ENCODE measurements around the gene TRAK1.

Gene TRAK1

GRCh38 chr3:42172047-42172654, 81.0 kb downstream of the TRAK1 start:
- no peaks in the 10 kb centered on the region for H3K27me3 ChIP-seq (ENCODE audit: control insufficient read depth in 1 of 2, insufficient read depth in 1 of 2, low read length in 2 of 2)
- no peak overlapping the region for H3K4me2 ChIP-seq (ENCODE audit: low read length, poor library complexity, severe bottlenecking)
- DNase-seq = no peak
- H3K9me3 ChIP-seq (ENCODE audit: control insufficient read depth, low read length) = no peaks in the 10 kb centered on the region
- H2BK12ac ChIP-seq (ENCODE audit: low read length in 2 of 2) = no peak overlapping the region
- no peak overlapping the region for H2BK120ac ChIP-seq (ENCODE audit: low read depth, low read length)
- H2BK15ac ChIP-seq (ENCODE audit: low read depth, poor library complexity, severe bottlenecking) = no peak overlapping the region
- H2AK5ac ChIP-seq (ENCODE audit: low read length, severe bottlenecking) = no peak overlapping the region
- peaks cover 11% of the 10 kb centered on the region for H3K4me1 ChIP-seq (ENCODE audit: control insufficient read depth, insufficient read depth, low read depth, low read length)
- H3K23ac ChIP-seq (ENCODE audit: low read length in 2 of 2) = no peak overlapping the region
- H3K4me3 ChIP-seq (ENCODE audit: insufficient read depth in 1 of 2, low read depth in 1 of 2, low read length in 2 of 2) = no peak overlapping the region
- no peak overlapping the region for H3K14ac ChIP-seq (ENCODE audit: low read length in 2 of 2)
- H3K4ac ChIP-seq (ENCODE audit: low read depth in 1 of 2, low read length in 2 of 2) = no peak overlapping the region
- no peak overlapping the region for H2AFZ ChIP-seq (ENCODE audit: low read depth, low read length)
- H3K79me1 ChIP-seq (replicated peaks; ENCODE audit: low read length, poor library complexity, severe bottlenecking) = peaks cover 42% of the 10 kb centered on the region
- over 99% methylated on average over 3 of the region's 3 CpGs for WGBS
- peaks cover 4 to 13% of the 10 kb centered on the region in 2 experiments for H3K36me3 ChIP-seq (ENCODE audit: control insufficient read depth in 1 of 2, insufficient read depth in 2 of 2, low read depth in 1 of 2, low read length in 2 of 2)
- H3K9ac ChIP-seq (ENCODE audit: low read length) = no peak overlapping the region
- H2BK5ac ChIP-seq (ENCODE audit: low read depth, low read length, poor library complexity, severe bottlenecking) = no peak overlapping the region
- no peak overlapping the region for H4K8ac ChIP-seq (ENCODE audit: low read length)
- H3K18ac ChIP-seq (ENCODE audit: low read depth in 1 of 2, low read length in 2 of 2) = no peak overlapping the region
- H3K27ac ChIP-seq (ENCODE audit: low read length, poor library complexity, severe bottlenecking) = no peak overlapping the region
- no peak overlapping the region for H4K91ac ChIP-seq (ENCODE audit: low read length)

DNA sequence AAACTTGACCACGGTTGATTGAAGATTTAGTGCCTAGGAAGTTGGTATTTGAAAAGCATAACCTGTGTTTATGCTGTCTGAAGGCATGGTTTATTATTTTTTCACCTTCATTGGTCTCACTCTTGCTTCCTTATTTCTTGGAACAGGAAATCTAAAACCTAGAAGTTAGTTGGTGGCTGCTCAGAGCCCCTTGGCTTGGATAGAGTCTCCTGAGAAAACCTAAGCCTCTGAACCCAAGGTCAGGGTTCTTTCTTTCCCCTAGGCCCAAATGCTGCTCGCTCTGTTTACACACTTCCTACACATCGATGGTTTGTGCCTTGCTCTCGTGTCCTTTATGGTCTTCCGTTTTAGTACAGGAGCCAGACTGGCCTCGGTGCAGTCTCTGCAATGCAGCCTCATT, 82.2 kb downstream of the TRAK1 start:
- Histone ChIP-seq H3K14ac (ENCODE audit: low read length in 2 of 2) (no peak overlapping the region), H3K18ac (ENCODE audit: low read depth in 1 of 2, low read length in 2 of 2) (no peak overlapping the region), H2AK5ac (ENCODE audit: low read length, severe bottlenecking) (no peak overlapping the region), H2BK120ac (ENCODE audit: low read depth, low read length) (no peak overlapping the region), H3K36me3 (ENCODE audit: control insufficient read depth in 1 of 2, insufficient read depth in 2 of 2, low read depth in 1 of 2, low read length in 2 of 2) (peaks cover 10 to 24% of the 10 kb centered on the region in 2 experiments), H4K8ac (ENCODE audit: low read length) (no peak overlapping the region), H3K27ac (ENCODE audit: low read length, poor library complexity, severe bottlenecking) (no peak overlapping the region), H4K91ac (ENCODE audit: low read length) (no peak overlapping the region), H3K4ac (ENCODE audit: low read depth in 1 of 2, low read length in 2 of 2) (no peak overlapping the region), H3K23ac (ENCODE audit: low read length in 2 of 2) (no peak overlapping the region), H3K27me3 (ENCODE audit: control insufficient read depth in 1 of 2, insufficient read depth in 1 of 2, low read length in 2 of 2) (no peaks in the 10 kb centered on the region), H3K9me3 (ENCODE audit: control insufficient read depth, low read length) (no peaks in the 10 kb centered on the region), H2BK12ac (ENCODE audit: low read length in 2 of 2) (no peak overlapping the region), H2AFZ (ENCODE audit: low read depth, low read length) (no peak overlapping the region), H3K4me1 (ENCODE audit: control insufficient read depth, insufficient read depth, low read depth, low read length) (peaks cover 13% of the 10 kb centered on the region), H3K4me3 (ENCODE audit: insufficient read depth in 1 of 2, low read depth in 1 of 2, low read length in 2 of 2) (no peak overlapping the region), H3K4me2 (ENCODE audit: low read length, poor library complexity, severe bottlenecking) (no peak overlapping the region), H3K79me1 (replicated peaks; ENCODE audit: low read length, poor library complexity, severe bottlenecking) (peaks cover 45% of the 10 kb centered on the region), H2BK15ac (ENCODE audit: low read depth, poor library complexity, severe bottlenecking) (no peak overlapping the region), H2BK5ac (ENCODE audit: low read depth, low read length, poor library complexity, severe bottlenecking) (no peak overlapping the region), H3K9ac (ENCODE audit: low read length) (no peak overlapping the region)
- no peak for DNase-seq
- 82% methylated on average over 6 of the region's 6 CpGs for WGBS

DNA sequence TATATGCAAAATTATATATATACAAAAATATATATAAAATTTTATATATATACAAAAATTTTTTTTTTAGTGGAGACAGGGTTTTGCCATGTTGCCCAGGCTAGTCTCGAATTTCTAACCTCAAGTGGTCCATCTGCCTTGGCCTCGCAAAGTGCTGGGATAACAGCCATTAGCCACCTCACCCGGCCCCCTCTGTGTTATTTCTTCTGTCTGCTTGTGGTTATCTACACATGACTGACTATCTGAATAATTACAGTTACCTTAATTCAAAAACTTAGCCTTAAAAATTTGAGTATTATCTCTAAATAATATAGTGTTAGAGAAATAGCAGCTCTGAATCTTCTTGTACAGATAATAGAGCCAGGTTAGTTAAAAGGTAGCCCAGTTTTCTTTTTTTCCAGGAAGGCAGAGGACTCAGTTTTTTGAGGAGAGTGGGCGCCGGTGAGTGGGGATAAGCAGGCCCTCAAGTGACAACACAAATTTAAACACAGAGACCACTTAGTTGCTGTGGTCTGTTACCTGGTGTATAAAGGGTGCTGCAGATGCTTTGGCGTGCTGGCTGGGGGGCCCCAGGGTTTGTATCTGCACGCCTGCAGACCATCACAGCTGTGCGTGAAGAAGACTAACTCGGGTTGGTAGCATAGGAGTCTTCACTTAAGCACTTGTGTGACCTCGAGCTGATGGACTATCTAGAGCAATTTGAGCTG, 83.7 kb downstream of the TRAK1 start:
- 77% methylated on average over 5 of the region's 10 CpGs for WGBS

GRCh38 chr3:42175386-42176240, 84.5 kb downstream of the TRAK1 start:
- Histone ChIP-seq H4K8ac (ENCODE audit: low read length) (no peak overlapping the region), H2AK5ac (ENCODE audit: low read length, severe bottlenecking) (no peak overlapping the region), H3K4me1 (ENCODE audit: control insufficient read depth, insufficient read depth, low read depth, low read length) (peaks cover 18% of the 10 kb centered on the region), H3K27ac (ENCODE audit: low read length, poor library complexity, severe bottlenecking) (no peak overlapping the region), H3K14ac (ENCODE audit: low read length in 2 of 2) (no peak overlapping the region), H2BK5ac (ENCODE audit: low read depth, low read length, poor library complexity, severe bottlenecking) (no peak overlapping the region), H3K4me3 (ENCODE audit: insufficient read depth in 1 of 2, low read depth in 1 of 2, low read length in 2 of 2) (no peak overlapping the region), H3K27me3 (ENCODE audit: control insufficient read depth in 1 of 2, insufficient read depth in 1 of 2, low read length in 2 of 2) (no peaks in the 10 kb centered on the region), H3K4ac (ENCODE audit: low read depth in 1 of 2, low read length in 2 of 2) (no peak overlapping the region), H3K9ac (ENCODE audit: low read length) (no peak overlapping the region), H3K9me3 (ENCODE audit: control insufficient read depth, low read length) (no peaks in the 10 kb centered on the region), H2BK120ac (ENCODE audit: low read depth, low read length) (no peak overlapping the region), H3K18ac (ENCODE audit: low read depth in 1 of 2, low read length in 2 of 2) (no peak overlapping the region), H2AFZ (ENCODE audit: low read depth, low read length) (no peak overlapping the region), H3K79me1 (replicated peaks; ENCODE audit: low read length, poor library complexity, severe bottlenecking) (peaks cover 39% of the 10 kb centered on the region), H3K4me2 (ENCODE audit: low read length, poor library complexity, severe bottlenecking) (no peak overlapping the region), H4K91ac (ENCODE audit: low read length) (no peak overlapping the region), H2BK12ac (ENCODE audit: low read length in 2 of 2) (no peak overlapping the region), H2BK15ac (ENCODE audit: low read depth, poor library complexity, severe bottlenecking) (no peak overlapping the region), H3K36me3 (ENCODE audit: control insufficient read depth in 1 of 2, insufficient read depth in 2 of 2, low read depth in 1 of 2, low read length in 2 of 2) (peaks cover 10 to 25% of the 10 kb centered on the region in 2 experiments), H3K23ac (ENCODE audit: low read length in 2 of 2) (no peak overlapping the region)
- no peak for DNase-seq
- WGBS = 82% methylated on average over 5 of the region's 9 CpGs

More for the DNA sequence above, 83.7 kb downstream of the TRAK1 start:
- H4K91ac ChIP-seq (ENCODE audit: low read length) = no peak overlapping the region
- H4K8ac ChIP-seq (ENCODE audit: low read length) = no peak overlapping the region
- no peak overlapping the region for H3K4me2 ChIP-seq (ENCODE audit: low read length, poor library complexity, severe bottlenecking)
- DNase-seq = no peak
- no peak overlapping the region for H2BK5ac ChIP-seq (ENCODE audit: low read depth, low read length, poor library complexity, severe bottlenecking)
- H3K79me1 ChIP-seq (replicated peaks; ENCODE audit: low read length, poor library complexity, severe bottlenecking) = peaks cover 40% of the 10 kb centered on the region
- peaks cover 10 to 25% of the 10 kb centered on the region in 2 experiments for H3K36me3 ChIP-seq (ENCODE audit: control insufficient read depth in 1 of 2, insufficient read depth in 2 of 2, low read depth in 1 of 2, low read length in 2 of 2)
- peaks cover 19% of the 10 kb centered on the region for H3K4me1 ChIP-seq (ENCODE audit: control insufficient read depth, insufficient read depth, low read depth, low read length)
- no peak overlapping the region for H2BK15ac ChIP-seq (ENCODE audit: low read depth, poor library complexity, severe bottlenecking)
- H3K9ac ChIP-seq (ENCODE audit: low read length) = no peak overlapping the region
- no peak overlapping the region for H3K4ac ChIP-seq (ENCODE audit: low read depth in 1 of 2, low read length in 2 of 2)
- no peaks in the 10 kb centered on the region for H3K9me3 ChIP-seq (ENCODE audit: control insufficient read depth, low read length)
- peak overlapping the region in 1 of 2 experiments; percentile 54 for H2BK12ac ChIP-seq (ENCODE audit: low read length in 2 of 2)
- no peak overlapping the region for H2AFZ ChIP-seq (ENCODE audit: low read depth, low read length)
- H3K18ac ChIP-seq (ENCODE audit: low read depth in 1 of 2, low read length in 2 of 2) = peak overlapping the region in 1 of 2 experiments; percentile 24
- H3K27ac ChIP-seq (ENCODE audit: low read length, poor library complexity, severe bottlenecking) = no peak overlapping the region
- H2BK120ac ChIP-seq (ENCODE audit: low read depth, low read length) = no peak overlapping the region
- H3K23ac ChIP-seq (ENCODE audit: low read length in 2 of 2) = peak overlapping the region in 1 of 2 experiments; percentile 52
- no peak overlapping the region for H3K4me3 ChIP-seq (ENCODE audit: insufficient read depth in 1 of 2, low read depth in 1 of 2, low read length in 2 of 2)
- no peak overlapping the region for H2AK5ac ChIP-seq (ENCODE audit: low read length, severe bottlenecking)
- H3K14ac ChIP-seq (ENCODE audit: low read length in 2 of 2) = no peak overlapping the region
- no peaks in the 10 kb centered on the region for H3K27me3 ChIP-seq (ENCODE audit: control insufficient read depth in 1 of 2, insufficient read depth in 1 of 2, low read length in 2 of 2)
